ENCODE data around the gene MDM1. TPM values are rescaled to one million over a fixed set of nuclear protein-coding genes. Genes with fewer than 3 reads are reported as not detected.

The MDM1 gene
- 16.6 and 21.1 TPM in 2 replicates for total RNA-seq

GRCh38 chr12:68331869-68332727 is at the start of gene MDM1:
TSS of gene MDM1 (minus strand) at chr12:68332362. CDS start at chr12:68332245, 117 bp downstream.

GRCh38 chr12:68253504-68253903 is 78.7 kb downstream of the MDM1 start, which contains the start of gene IL22:
TSS of gene IL22 (minus strand) at chr12:68253604. CDS start at chr12:68253448, 156 bp downstream.

Other genes starting within 250 kb of the MDM1 start
- not detected in 2 replicates for gene IFNG, start 172.6 kb downstream of the MDM1 start, total RNA-seq
- not detected in 2 replicates for gene IL26, start 106.6 kb downstream of the MDM1 start, total RNA-seq
- gene IL22, start 78.8 kb downstream of the MDM1 start, total RNA-seq = not detected in 2 replicates

All from thoracic aorta endothelial cell (primary cell).